K562 (cell line): ENCODE results near the gene SERPINE1. TPM values are rescaled to one million over a fixed set of nuclear protein-coding genes. Genes with fewer than 3 reads are reported as not detected.

ENCODE experiments used
- CBFA2T2 ChIP-seq: fragments of 450-650 bp; conservative IDR thresholded peaks from 2 replicates; pipeline ENCODE4 v1.6.1; 2017; ENCODE audit warnings: mild to moderate bottlenecking
- CBX3 ChIP-seq, 2 experiments: IDR thresholded peaks; 1 replicate in 1 of 2; 2 replicates in 1 of 2; pipeline ENCODE4 v1.6.1; 2012; ENCODE audit warnings: inconsistent platforms in 2 of 2, low read length in 2 of 2, borderline replicate concordance in 1 of 2, control low read depth in 1 of 2
- FOXP1 ChIP-seq: sonication (generic); formaldehyde crosslinking; IDR thresholded peaks from 2 replicates; pipeline ENCODE4 v1.8.0; 2022; ENCODE audit warnings: mild to moderate bottlenecking, missing genetic modification reagents
- HDAC1 ChIP-seq, 2 experiments: fragments of 450-650 bp; IDR thresholded peaks; 2 replicates each; pipeline ENCODE4 v1.6.1; 2016 to 2017; ENCODE audit warnings: inconsistent platforms in 1 of 2, mild to moderate bottlenecking in 1 of 2, moderate library complexity in 1 of 2
- HEY1 ChIP-seq: fragments of 250-450 bp; sonication (Bioruptor Pico); IDR thresholded peaks from 2 replicates; pipeline ENCODE4 v1.5.0; 2020; ENCODE audit warnings: mild to moderate bottlenecking, moderate library complexity, borderline replicate concordance
- KHSRP ChIP-seq: fragments of 450-650 bp; IDR thresholded peaks from 2 replicates; pipeline ENCODE4 v1.6.1; 2017
- NFIC ChIP-seq: fragments of 450-650 bp; IDR thresholded peaks from 2 replicates; pipeline ENCODE4 v1.6.1; 2017; ENCODE audit warnings: mild to moderate bottlenecking, inconsistent platforms
- PCBP2 ChIP-seq: fragments of 200-400 bp; formaldehyde crosslinking; IDR thresholded peaks from 2 replicates; pipeline ENCODE4 v1.6.1; 2018; ENCODE audit warnings: low read length, low read depth, mild to moderate bottlenecking, moderate library complexity; ENCODE audit not compliant: poor library complexity, severe bottlenecking
- PHB2 ChIP-seq: fragments of 450-650 bp; IDR thresholded peaks from 2 replicates; pipeline ENCODE4 v1.6.1; 2017; ENCODE audit warnings: low read depth
- RHOXF2B ChIP-seq: fragments of 250-450 bp; sonication (Bioruptor Pico); conservative IDR thresholded peaks from 2 replicates; pipeline ENCODE4 v1.5.1; 2021
- SIRT6 ChIP-seq: IDR thresholded peaks from one replicate; pipeline ENCODE4 v1.6.1; 2012; ENCODE audit warnings: low read depth, mild to moderate bottlenecking, control low read depth, inconsistent platforms, low read length, moderate library complexity
- SIX5 ChIP-seq, 2 experiments: IDR thresholded peaks; 2 replicates each; pipeline ENCODE4 v1.6.1; 2011; ENCODE audit warnings: low read length in 2 of 2, borderline replicate concordance in 1 of 2, low read depth in 1 of 2, mild to moderate bottlenecking in 1 of 2, moderate library complexity in 1 of 2; ENCODE audit not compliant: insufficient read depth in 1 of 2
- SMARCC2 ChIP-seq: fragments of 450-650 bp; IDR thresholded peaks from 2 replicates; pipeline ENCODE4 v1.6.1; 2017; ENCODE audit warnings: antibody characterized with exemption, moderate library complexity, mild to moderate bottlenecking, low read depth
- TEAD4 ChIP-seq, 2 experiments: sonication (generic) in 1 of 2; formaldehyde crosslinking in 1 of 2; IDR thresholded peaks; 2 replicates each; pipeline versions ENCODE4 v1.6.1 to v1.8.0; 2012 to 2022; ENCODE audit warnings: borderline replicate concordance in 1 of 2, inconsistent platforms in 1 of 2, low read length in 1 of 2, mild to moderate bottlenecking in 1 of 2, missing genetic modification reagents in 1 of 2
- ZBTB17 ChIP-seq: fragments of 450-650 bp; formaldehyde crosslinking; IDR thresholded peaks from 2 replicates; pipeline ENCODE4 v1.4.0; 2020; ENCODE audit warnings: mild to moderate bottlenecking
- ZNF384 ChIP-seq: IDR thresholded peaks from 2 replicates; pipeline ENCODE4 v1.6.1; 2012; ENCODE audit warnings: low read depth, low read length, improper control_type of control experiment
- ZNF444 ChIP-seq: fragments of 250-450 bp; sonication (Bioruptor Pico); IDR thresholded peaks from 2 replicates; pipeline ENCODE4 v1.4.0; 2020; ENCODE audit warnings: mild to moderate bottlenecking, moderate library complexity
- ZSCAN32 ChIP-seq: fragments of 450-650 bp; formaldehyde crosslinking; IDR thresholded peaks from 2 replicates; pipeline ENCODE4 v1.4.0; 2020; ENCODE audit warnings: mild to moderate bottlenecking, moderate library complexity
- polyA plus RNA-seq, 8 experiments: library from polyadenylated mRNA; depleted of rRNA in 4 of 8; stranded (reverse) in 5 of 8; unstranded in 3 of 8; fragments of >200 nt; fragmentation: Nextera tagmentation in 2 of 8; fragmentation: Illumina TruSeq in 1 of 8; extraction: Ambion mirVana in 2 of 8; extraction: Trizol in 1 of 8; gene quantifications; 2 replicates each; pipeline versions ENCODE4 v1.2.1 to v1.2.3, GENCODE V29; 2011 to 2014; ENCODE audit warnings: inconsistent platforms in 1 of 8, missing spikeins in 1 of 8
- total RNA-seq, 7 experiments: library from RNA; depleted of rRNA in 6 of 7; stranded (reverse); fragments of >200 nt in 6 of 7; fragmentation: Illumina TruSeq in 2 of 7; extraction: Trizol in 2 of 7; gene quantifications; 2 replicates each; pipeline versions ENCODE4 v1.2.1 to v1.2.3, GENCODE V29; 2011 to 2021; ENCODE audit warnings: low replicate concordance in 1 of 7
- TF ChIP-seq, protein P1 (sequence below): fragments of 250-450 bp; sonication (Bioruptor Pico); IDR thresholded peaks from 2 replicates; pipeline ENCODE4 v1.4.0; 2020; ENCODE audit warnings: mild to moderate bottlenecking, moderate library complexity
- TF ChIP-seq, protein P2 (sequence below): fragments of 450-650 bp; IDR thresholded peaks from one replicate; pipeline ENCODE4 v1.6.1; 2018; ENCODE audit warnings: mild to moderate bottlenecking, moderate library complexity; ENCODE audit not compliant: partially characterized antibody
- TF ChIP-seq, protein P3 (sequence below): sonication (generic); formaldehyde crosslinking; IDR thresholded peaks from 2 replicates; pipeline ENCODE4 v1.8.0; 2022; ENCODE audit warnings: mild to moderate bottlenecking, missing genetic modification reagents, borderline replicate concordance
- TF ChIP-seq, protein P4 (sequence below), 2 experiments: fragments of 450-650 bp; conservative IDR thresholded peaks; 2 replicates each; pipeline ENCODE4 v1.6.1; 2017; ENCODE audit warnings: mild to moderate bottlenecking in 2 of 2, moderate library complexity in 2 of 2

The SERPINE1 gene
- total and polyA plus RNA-seq, 9 of the 15 experiments (the other 6 are each of a cell fraction or from before 2014, with no cell fraction given): 0.22 to 4.8 (median 0.91) TPM

DNA sequence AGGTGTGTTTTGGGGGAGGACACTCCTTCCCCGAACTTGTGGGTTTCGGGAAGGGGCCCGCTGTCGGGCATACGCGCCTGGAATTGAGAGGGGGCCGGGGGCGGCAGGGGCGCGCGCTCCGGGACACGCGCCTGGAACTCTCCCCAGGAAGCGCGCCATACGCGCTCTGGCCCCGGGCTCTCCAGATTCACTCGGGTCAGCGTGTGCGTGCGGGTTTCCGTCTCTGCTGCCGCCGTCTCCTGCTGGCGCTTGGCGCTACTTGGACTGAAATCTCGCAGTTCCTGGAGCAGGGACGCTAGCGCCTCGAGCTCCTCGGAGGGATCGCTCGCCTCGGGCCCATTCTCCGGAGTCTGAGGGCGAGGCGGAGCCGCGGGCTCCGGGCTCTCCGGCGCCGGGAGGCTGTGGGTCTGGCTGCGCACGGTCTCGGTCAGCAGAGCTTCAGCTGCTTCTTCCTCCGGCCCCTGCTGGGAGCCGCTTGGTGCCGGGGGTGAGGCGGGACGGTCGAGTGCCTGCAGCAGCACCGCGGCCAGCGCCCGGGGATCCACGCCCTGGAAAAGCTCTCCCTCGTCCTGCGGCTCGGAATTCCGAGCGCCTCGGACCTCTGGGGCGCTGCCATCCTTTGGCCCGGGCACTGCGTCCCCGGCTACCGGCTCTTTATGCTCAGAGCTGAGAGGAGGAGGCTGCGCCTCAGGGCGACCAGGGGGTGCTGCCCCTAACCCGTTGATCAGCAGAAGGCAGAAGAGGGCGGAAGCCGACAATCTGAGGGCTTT lies 37.4 kb downstream of the SERPINE1 start (continued):
- TF ChIP-seq, protein P1, sequence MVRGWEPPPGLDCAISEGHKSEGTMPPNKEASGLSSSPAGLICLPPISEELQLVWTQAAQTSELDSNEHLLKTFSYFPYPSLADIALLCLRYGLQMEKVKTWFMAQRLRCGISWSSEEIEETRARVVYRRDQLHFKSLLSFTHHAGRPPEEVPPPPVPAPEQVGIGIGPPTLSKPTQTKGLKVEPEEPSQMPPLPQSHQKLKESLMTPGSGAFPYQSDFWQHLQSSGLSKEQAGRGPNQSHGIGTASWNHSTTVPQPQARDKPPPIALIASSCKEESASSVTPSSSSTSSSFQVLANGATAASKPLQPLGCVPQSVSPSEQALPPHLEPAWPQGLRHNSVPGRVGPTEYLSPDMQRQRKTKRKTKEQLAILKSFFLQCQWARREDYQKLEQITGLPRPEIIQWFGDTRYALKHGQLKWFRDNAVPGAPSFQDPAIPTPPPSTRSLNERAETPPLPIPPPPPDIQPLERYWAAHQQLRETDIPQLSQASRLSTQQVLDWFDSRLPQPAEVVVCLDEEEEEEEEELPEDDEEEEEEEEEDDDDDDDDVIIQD (CRISPR knock-in tag): no peak
- TF ChIP-seq CBX3 (IDR thresholded peaks at IDR 0.05; ENCODE audit: borderline replicate concordance in 1 of 2, low read length in 2 of 2) (no peak; a peak in 1 of 3 replicates), SMARCC2 (no peak), CBFA2T2 (no peak), RHOXF2B (CRISPR knock-in tag) (no peak), SIRT6 (no peak), HDAC1 (IDR thresholded peaks at IDR 0.05) (peak in 1 of 2 experiments; percentile 35; a peak in 1 of 4 replicates), FOXP1 (CRISPR knock-in tag) (no peak), NFIC (no peak), ZNF444 (no peak), ZSCAN32 (CRISPR knock-in tag) (no peak), ZNF384 (no peak), PHB2 (no peak), KHSRP (no peak), TEAD4 (IDR thresholded peaks at IDR 0.05; ENCODE audit: low read length) (no peak), TEAD4 (CRISPR knock-in tag; IDR thresholded peaks at IDR 0.05; ENCODE audit: borderline replicate concordance) (no peak), ZBTB17 (CRISPR knock-in tag) (no peak), PCBP2 (no peak), HEY1 (CRISPR knock-in tag) (no peak), SIX5 (IDR thresholded peaks at IDR 0.05; ENCODE audit: borderline replicate concordance in 1 of 2, insufficient read depth in 1 of 2, low read depth in 1 of 2, low read length in 2 of 2) (no peak)
- TF ChIP-seq, protein P2, sequence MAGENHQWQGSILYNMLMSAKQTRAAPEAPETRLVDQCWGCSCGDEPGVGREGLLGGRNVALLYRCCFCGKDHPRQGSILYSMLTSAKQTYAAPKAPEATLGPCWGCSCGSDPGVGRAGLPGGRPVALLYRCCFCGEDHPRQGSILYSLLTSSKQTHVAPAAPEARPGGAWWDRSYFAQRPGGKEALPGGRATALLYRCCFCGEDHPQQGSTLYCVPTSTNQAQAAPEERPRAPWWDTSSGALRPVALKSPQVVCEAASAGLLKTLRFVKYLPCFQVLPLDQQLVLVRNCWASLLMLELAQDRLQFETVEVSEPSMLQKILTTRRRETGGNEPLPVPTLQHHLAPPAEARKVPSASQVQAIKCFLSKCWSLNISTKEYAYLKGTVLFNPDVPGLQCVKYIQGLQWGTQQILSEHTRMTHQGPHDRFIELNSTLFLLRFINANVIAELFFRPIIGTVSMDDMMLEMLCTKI: no peak
- TF ChIP-seq, protein P3, sequence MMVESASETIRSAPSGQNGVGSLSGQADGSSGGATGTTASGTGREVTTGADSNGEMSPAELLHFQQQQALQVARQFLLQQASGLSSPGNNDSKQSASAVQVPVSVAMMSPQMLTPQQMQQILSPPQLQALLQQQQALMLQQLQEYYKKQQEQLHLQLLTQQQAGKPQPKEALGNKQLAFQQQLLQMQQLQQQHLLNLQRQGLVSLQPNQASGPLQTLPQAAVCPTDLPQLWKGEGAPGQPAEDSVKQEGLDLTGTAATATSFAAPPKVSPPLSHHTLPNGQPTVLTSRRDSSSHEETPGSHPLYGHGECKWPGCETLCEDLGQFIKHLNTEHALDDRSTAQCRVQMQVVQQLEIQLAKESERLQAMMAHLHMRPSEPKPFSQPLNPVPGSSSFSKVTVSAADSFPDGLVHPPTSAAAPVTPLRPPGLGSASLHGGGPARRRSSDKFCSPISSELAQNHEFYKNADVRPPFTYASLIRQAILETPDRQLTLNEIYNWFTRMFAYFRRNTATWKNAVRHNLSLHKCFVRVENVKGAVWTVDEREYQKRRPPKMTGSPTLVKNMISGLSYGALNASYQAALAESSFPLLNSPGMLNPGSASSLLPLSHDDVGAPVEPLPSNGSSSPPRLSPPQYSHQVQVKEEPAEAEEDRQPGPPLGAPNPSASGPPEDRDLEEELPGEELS: no peak
- TF ChIP-seq, protein P4, sequence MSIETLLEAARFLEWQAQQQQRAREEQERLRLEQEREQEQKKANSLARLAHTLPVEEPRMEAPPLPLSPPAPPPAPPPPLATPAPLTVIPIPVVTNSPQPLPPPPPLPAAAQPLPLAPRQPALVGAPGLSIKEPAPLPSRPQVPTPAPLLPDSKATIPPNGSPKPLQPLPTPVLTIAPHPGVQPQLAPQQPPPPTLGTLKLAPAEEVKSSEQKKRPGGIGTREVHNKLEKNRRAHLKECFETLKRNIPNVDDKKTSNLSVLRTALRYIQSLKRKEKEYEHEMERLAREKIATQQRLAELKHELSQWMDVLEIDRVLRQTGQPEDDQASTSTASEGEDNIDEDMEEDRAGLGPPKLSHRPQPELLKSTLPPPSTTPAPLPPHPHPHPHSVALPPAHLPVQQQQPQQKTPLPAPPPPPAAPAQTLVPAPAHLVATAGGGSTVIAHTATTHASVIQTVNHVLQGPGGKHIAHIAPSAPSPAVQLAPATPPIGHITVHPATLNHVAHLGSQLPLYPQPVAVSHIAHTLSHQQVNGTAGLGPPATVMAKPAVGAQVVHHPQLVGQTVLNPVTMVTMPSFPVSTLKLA (conservative IDR thresholded peaks at IDR 0.05): peak in 1 of 2 experiments; percentile 51; a peak in 1 of 4 replicates
